PC-9 (cell line): ENCODE measurements around the gene EPB41L3.

Source experiments
- EZH2 ChIP-seq: fragments of 200-600 bp; sonication (generic); IDR thresholded peaks from 2 replicates; pipeline ENCODE4 v1.8.0; 2017; ENCODE audit warnings: antibody characterized with exemption, low read depth
- TF ChIP-seq, protein P1 (sequence below): fragments of 200-600 bp; sonication (generic); conservative IDR thresholded peaks from 2 replicates; pipeline ENCODE4 v1.6.1; 2017; ENCODE audit warnings: mixed run types, antibody characterized with exemption, mild to moderate bottlenecking, moderate library complexity

- TF ChIP-seq, protein P1, sequence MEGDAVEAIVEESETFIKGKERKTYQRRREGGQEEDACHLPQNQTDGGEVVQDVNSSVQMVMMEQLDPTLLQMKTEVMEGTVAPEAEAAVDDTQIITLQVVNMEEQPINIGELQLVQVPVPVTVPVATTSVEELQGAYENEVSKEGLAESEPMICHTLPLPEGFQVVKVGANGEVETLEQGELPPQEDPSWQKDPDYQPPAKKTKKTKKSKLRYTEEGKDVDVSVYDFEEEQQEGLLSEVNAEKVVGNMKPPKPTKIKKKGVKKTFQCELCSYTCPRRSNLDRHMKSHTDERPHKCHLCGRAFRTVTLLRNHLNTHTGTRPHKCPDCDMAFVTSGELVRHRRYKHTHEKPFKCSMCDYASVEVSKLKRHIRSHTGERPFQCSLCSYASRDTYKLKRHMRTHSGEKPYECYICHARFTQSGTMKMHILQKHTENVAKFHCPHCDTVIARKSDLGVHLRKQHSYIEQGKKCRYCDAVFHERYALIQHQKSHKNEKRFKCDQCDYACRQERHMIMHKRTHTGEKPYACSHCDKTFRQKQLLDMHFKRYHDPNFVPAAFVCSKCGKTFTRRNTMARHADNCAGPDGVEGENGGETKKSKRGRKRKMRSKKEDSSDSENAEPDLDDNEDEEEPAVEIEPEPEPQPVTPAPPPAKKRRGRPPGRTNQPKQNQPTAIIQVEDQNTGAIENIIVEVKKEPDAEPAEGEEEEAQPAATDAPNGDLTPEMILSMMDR, result no peak
- TF ChIP-seq EZH2, result no peak
These were observed 2.2 kb downstream of the EPB41L3 start for GRCh38 chr18:5541644-5542043.
